ENCODE results near the gene SUGP1. TPM values are rescaled to one million over a fixed set of nuclear protein-coding genes. Genes with fewer than 3 reads are reported as not detected.
A peak's percentile ranks its signal among the peaks of the same experiment; 100 is the strongest.

The SUGP1 gene
- total and polyA plus RNA-seq, 2 of the 13 experiments (the other 11 are each of a cell fraction or from before 2014, with no cell fraction given): 21.6 to 25.9 TPM

DNA sequence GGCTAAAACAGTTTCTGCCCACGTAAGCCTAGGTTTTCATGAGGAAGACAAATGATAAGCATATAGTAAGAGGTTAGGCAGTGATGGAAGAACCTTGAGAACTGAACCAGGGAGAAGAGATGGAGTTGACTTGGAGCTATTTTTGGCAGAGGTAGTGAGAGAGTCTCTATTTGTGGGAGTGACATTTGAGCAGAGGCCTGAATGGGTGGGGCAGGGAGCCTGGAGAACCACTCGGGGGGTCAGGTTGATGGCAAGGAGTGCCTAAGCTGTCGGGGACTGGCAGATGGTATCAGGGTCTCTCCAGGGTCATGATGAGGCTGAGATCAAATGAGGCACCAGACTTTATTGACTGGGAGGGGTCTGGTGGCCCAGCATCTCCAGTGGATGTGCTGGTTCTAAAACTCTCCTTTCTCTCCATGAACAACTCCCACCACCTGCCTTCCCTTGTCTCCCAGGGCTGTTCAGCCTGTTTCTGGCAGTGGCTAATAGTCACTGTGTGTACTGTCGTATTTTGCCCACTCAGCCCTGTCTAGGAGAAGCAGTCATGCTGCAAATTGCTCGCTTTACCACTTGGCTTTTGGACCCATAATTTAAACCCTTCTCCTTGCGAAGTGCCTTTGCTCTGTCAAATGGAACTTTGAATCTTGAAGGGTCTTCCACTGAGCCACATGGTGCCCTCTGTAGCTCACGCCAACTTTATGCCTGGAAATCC lies 3.9 kb upstream of the SUGP1 start:
- Histone ChIP-seq H3K79me2 (ENCODE audit: insufficient read depth, low read length) (peaks cover 49% of the 10 kb centered on the region), H3K9me3 (ENCODE audit: low read length) (no peaks in the 10 kb centered on the region), H3K36me3 (replicated peaks in 1 of 2; ENCODE audit: control insufficient read depth in 1 of 2, insufficient read depth in 2 of 2, low read length in 2 of 2) (peaks cover 12 to 31% of the 10 kb centered on the region in 2 experiments), H3K27ac (ENCODE audit: extremely low read length, insufficient read depth, low read length) (no peak overlapping the region), H3K4me2 (ENCODE audit: low read depth, low read length) (no peak overlapping the region), H3K4me1 (ENCODE audit: insufficient read depth, low read length) (peaks cover 15% of the 10 kb centered on the region), H4K20me1 (ENCODE audit: insufficient read depth, low read length) (0 out of 2 replicates have a peak, but pooled peaks cover 3% of the 10 kb centered on the region), H2AFZ (ENCODE audit: low read length) (no peak overlapping the region), H3K4me3 (replicated peaks in 1 of 3; ENCODE audit: insufficient read depth in 1 of 3, low read depth in 2 of 3, low read length in 3 of 3) (no peak overlapping the region), H3K27me3 (ENCODE audit: control insufficient read depth in 1 of 2, insufficient read depth in 2 of 2, low read length in 2 of 2) (no peaks in the 10 kb centered on the region; a peak in 1 of 5 replicates), H3K9ac (ENCODE audit: insufficient read depth, low read depth, low read length) (no peak overlapping the region)
- in situ Hi-C loops (cut with HindIII; ENCODE audit: extremely low pct_ligation_motif_present, low pct_unique_long_range_greater_than_20kb): no loop called here
- POLR2A ChIA-PET: interaction anchor here (1.0 kb wide), 1 partner anchor 8 kb away, joined by 3 read pairs; no protein-coding TSS in a partner anchor
- ATAC-seq (no peak), DNase-seq (ENCODE audit: low spot score) (no peak), FAIRE-seq (no peak)
- CTCF ChIA-PET (ENCODE audit: low intra/inter-chr PET ratio, low total read pairs): no interaction called here
- no peak for TF ChIP-seq ZNF224 (CRISPR knock-in tag; IDR thresholded peaks at IDR 0.05)
- TF ChIP-seq HNRNPUL1 (IDR thresholded peaks at IDR 0.05; ENCODE audit: low read depth, low read length): no peak
- no peak for TF ChIP-seq FIP1L1 (IDR thresholded peaks at IDR 0.05; ENCODE audit: borderline replicate concordance, insufficient read depth, low read depth, low read length)
- TF ChIP-seq, protein P1, sequence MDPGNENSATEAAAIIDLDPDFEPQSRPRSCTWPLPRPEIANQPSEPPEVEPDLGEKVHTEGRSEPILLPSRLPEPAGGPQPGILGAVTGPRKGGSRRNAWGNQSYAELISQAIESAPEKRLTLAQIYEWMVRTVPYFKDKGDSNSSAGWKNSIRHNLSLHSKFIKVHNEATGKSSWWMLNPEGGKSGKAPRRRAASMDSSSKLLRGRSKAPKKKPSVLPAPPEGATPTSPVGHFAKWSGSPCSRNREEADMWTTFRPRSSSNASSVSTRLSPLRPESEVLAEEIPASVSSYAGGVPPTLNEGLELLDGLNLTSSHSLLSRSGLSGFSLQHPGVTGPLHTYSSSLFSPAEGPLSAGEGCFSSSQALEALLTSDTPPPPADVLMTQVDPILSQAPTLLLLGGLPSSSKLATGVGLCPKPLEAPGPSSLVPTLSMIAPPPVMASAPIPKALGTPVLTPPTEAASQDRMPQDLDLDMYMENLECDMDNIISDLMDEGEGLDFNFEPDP (CRISPR knock-in tag; conservative IDR thresholded peaks at IDR 0.05): no peak
- no TSS peak for BruUV-seq (replicated peaks)
- WGBS (ENCODE audit: low lambda C conversion rate): 95% methylated on average over 6 of the region's 7 CpGs
- intact Hi-C loops (cut with micrococcal nuclease; ENCODE audit: unreplicated experiment): loop anchor here (5.0 kb wide), 1 partner anchor 52 kb away; the partner anchor contains the start of gene TM6SF2

DNA sequence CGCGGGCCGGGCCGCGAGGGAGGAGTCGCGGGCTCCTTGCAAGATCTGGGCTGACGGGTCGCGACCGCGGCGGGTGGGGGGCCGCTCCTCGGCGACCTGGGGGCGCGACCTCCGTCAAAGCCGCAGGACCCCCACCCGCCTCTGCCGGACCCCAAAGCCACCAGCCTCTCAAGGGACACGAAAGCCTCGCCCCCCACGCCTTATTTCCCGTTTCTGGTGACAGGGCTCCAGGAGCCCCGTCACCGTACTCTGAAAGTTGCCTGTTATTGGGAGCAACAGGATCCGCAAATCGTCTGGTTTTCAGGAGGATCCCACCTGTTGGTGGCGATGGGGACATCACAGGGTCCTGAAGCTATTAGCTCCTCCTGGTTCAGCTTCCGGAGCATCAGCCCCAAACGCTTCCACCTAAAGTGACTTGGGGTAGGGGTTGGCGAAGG lies 850 bp upstream of the SUGP1 start:
- H3K9me3 ChIP-seq (ENCODE audit: low read length): no peaks in the 10 kb centered on the region
- H3K4me3 ChIP-seq (replicated peaks in 1 of 3; ENCODE audit: insufficient read depth in 1 of 3, low read depth in 2 of 3, low read length in 3 of 3): peak overlapping the region; percentile 82 to 100 (median 95)
- DNase-seq (ENCODE audit: low spot score) (peak; percentile 55), FAIRE-seq (peak; percentile 40), ATAC-seq (peak; percentile 55)
- peak overlapping the region; percentile 98 for H3K9ac ChIP-seq (ENCODE audit: insufficient read depth, low read depth, low read length)
- peaks cover 26% of the 10 kb centered on the region for H3K4me1 ChIP-seq (ENCODE audit: insufficient read depth, low read length)
- no peaks in the 10 kb centered on the region; a peak in 1 of 5 replicates for H3K27me3 ChIP-seq (ENCODE audit: control insufficient read depth in 1 of 2, insufficient read depth in 2 of 2, low read length in 2 of 2)
- WGBS (ENCODE audit: low lambda C conversion rate): no CpG with 5 or more reads among the region's 34 CpGs
- ChIA-PET POLR2A (interaction anchor here (0.8 to 1.4 kb wide), 4 partner anchors 13 to 118 kb away, joined by 3 to 4 read pairs (median 4); partner anchors contain the start of gene NR2C2AP), CTCF (ENCODE audit: low intra/inter-chr PET ratio, low total read pairs) (no interaction called here)
- peak overlapping the region; percentile 85 for H3K27ac ChIP-seq (ENCODE audit: extremely low read length, insufficient read depth, low read length)
- in situ Hi-C loops (cut with HindIII; ENCODE audit: extremely low pct_ligation_motif_present, low pct_unique_long_range_greater_than_20kb) (no loop called here), intact Hi-C loops (cut with micrococcal nuclease; ENCODE audit: unreplicated experiment) (loop anchor here (2.0 to 5.0 kb wide), 2 partner anchors 49 to 128 kb away; partner anchors contain the start of genes BORCS8, RFXANK and TM6SF2)
- BruUV-seq (replicated peaks): no TSS peak
- H2AFZ ChIP-seq (ENCODE audit: low read length): no peak overlapping the region
- H3K36me3 ChIP-seq (replicated peaks in 1 of 2; ENCODE audit: control insufficient read depth in 1 of 2, insufficient read depth in 2 of 2, low read length in 2 of 2): peaks cover 9 to 26% of the 10 kb centered on the region in 2 experiments
- H3K4me2 ChIP-seq (ENCODE audit: low read depth, low read length): peak overlapping the region; percentile 92
- H4K20me1 ChIP-seq (ENCODE audit: insufficient read depth, low read length): 0 out of 2 replicates have a peak, but pooled peaks cover 3% of the 10 kb centered on the region
- H3K79me2 ChIP-seq (ENCODE audit: insufficient read depth, low read length): peaks cover 50% of the 10 kb centered on the region
- TF ChIP-seq, protein P2, sequence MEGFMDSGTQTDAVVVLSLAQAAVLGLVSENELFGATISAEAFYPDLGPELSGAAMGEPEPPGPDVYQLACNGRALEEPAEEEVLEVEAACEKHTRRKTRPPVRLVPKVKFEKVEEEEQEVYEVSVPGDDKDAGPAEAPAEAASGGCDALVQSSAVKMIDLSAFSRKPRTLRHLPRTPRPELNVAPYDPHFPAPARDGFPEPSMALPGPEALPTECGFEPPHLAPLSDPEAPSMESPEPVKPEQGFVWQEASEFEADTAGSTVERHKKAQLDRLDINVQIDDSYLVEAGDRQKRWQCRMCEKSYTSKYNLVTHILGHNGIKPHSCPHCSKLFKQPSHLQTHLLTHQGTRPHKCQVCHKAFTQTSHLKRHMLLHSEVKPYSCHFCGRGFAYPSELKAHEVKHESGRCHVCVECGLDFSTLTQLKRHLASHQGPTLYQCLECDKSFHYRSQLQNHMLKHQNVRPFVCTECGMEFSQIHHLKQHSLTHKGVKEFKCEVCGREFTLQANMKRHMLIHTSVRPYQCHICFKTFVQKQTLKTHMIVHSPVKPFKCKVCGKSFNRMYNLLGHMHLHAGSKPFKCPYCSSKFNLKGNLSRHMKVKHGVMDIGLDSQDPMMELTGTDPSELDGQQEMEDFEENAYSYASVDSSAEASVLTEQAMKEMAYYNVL (CRISPR knock-in tag; IDR thresholded peaks at IDR 0.05; ENCODE audit: borderline replicate concordance): 0 out of 2 replicates have a peak, but pooled peaks have one; percentile 44
- TF ChIP-seq, protein P3, sequence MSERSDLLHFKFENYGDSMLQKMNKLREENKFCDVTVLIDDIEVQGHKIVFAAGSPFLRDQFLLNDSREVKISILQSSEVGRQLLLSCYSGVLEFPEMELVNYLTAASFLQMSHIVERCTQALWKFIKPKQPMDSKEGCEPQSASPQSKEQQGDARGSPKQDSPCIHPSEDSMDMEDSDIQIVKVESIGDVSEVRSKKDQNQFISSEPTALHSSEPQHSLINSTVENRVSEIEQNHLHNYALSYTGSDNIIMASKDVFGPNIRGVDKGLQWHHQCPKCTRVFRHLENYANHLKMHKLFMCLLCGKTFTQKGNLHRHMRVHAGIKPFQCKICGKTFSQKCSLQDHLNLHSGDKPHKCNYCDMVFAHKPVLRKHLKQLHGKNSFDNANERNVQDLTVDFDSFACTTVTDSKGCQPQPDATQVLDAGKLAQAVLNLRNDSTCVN (CRISPR knock-in tag; IDR thresholded peaks at IDR 0.05; ENCODE audit: borderline replicate concordance): no peak
- TF ChIP-seq, protein P4, sequence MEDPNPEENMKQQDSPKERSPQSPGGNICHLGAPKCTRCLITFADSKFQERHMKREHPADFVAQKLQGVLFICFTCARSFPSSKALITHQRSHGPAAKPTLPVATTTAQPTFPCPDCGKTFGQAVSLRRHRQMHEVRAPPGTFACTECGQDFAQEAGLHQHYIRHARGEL (CRISPR knock-in tag; IDR thresholded peaks at IDR 0.05): 0 out of 2 replicates have a peak, but pooled peaks have one; percentile 42
- TF ChIP-seq, protein P5, sequence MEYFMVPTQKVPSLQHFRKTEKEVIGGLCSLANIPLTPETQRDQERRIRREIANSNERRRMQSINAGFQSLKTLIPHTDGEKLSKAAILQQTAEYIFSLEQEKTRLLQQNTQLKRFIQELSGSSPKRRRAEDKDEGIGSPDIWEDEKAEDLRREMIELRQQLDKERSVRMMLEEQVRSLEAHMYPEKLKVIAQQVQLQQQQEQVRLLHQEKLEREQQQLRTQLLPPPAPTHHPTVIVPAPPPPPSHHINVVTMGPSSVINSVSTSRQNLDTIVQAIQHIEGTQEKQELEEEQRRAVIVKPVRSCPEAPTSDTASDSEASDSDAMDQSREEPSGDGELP (IDR thresholded peaks at IDR 0.05; ENCODE audit: borderline replicate concordance, low read depth): no peak
- TF ChIP-seq ZNF335 (CRISPR knock-in tag; IDR thresholded peaks at IDR 0.05): no peak
